GM18867 (cell line): ENCODE data around the gene CSF1R.
"Not testable (repeated sequence)": the region's sequence is repeated elsewhere in the genome, so short reads cannot be mapped to it uniquely, and the experiment has no call there.

Experiments used
- ATAC-seq: cut with Tn5 transposase; IDR thresholded peaks from one replicate; pipeline ENCODE4 v1.9.1; 2021; ENCODE audit warnings: mild to moderate bottlenecking, moderate library complexity; ENCODE audit not compliant: unreplicated experiment

The CSF1R gene

GRCh38 chr5:150104550-150104870 lies 18.2 kb upstream of the CSF1R start:
- no peak for ATAC-seq

GRCh38 chr5:150103678-150104549 lies 17.6 kb upstream of the CSF1R start:
- ATAC-seq = no peak

GRCh38 chr5:150101023-150101422 lies 14.7 kb upstream of the CSF1R start:
- ATAC-seq = no peak

- no peak for ATAC-seq
These were observed 10.8 kb upstream of the CSF1R start for GRCh38 chr5:150097152-150097551.

- no peak for ATAC-seq
These were observed 5.9 kb upstream of the CSF1R start for GRCh38 chr5:150092159-150092787.

- no peak for ATAC-seq
These were observed 1.0 kb downstream of the CSF1R start for GRCh38 chr5:150085191-150085912.

GRCh38 chr5:150084754-150085153 lies 1.6 kb downstream of the CSF1R start:
- ATAC-seq = not testable (repeated sequence)

- ATAC-seq = no peak
These were observed 3.5 kb downstream of the CSF1R start for GRCh38 chr5:150082889-150083288.

GRCh38 chr5:150082374-150082773 lies 4.0 kb downstream of the CSF1R start:
- ATAC-seq = no peak

- ATAC-seq = no peak
These were observed 4.6 kb downstream of the CSF1R start for GRCh38 chr5:150081541-150082283.

- no peak for ATAC-seq
These were observed 5.5 kb downstream of the CSF1R start for GRCh38 chr5:150080696-150081435.

GRCh38 chr5:150079909-150080461 lies 6.4 kb downstream of the CSF1R start:
- ATAC-seq = no peak

GRCh38 chr5:150078802-150079689 lies 7.3 kb downstream of the CSF1R start:
- ATAC-seq = no peak

GRCh38 chr5:150077996-150078801 lies 8.2 kb downstream of the CSF1R start:
- ATAC-seq = no peak

GRCh38 chr5:150077060-150077459 lies 9.3 kb downstream of the CSF1R start:
- ATAC-seq = no peak

- ATAC-seq = no peak
These were observed 10.5 kb downstream of the CSF1R start for GRCh38 chr5:150075806-150076205.

GRCh38 chr5:150075233-150075632 lies 11.1 kb downstream of the CSF1R start:
- ATAC-seq = no peak

GRCh38 chr5:150073677-150074076 lies 12.7 kb downstream of the CSF1R start:
- no peak for ATAC-seq
